HepG2 (cell line): ENCODE data around the gene ANO9.

ENCODE experiments used
- DNMT3B ChIP-seq: conservative IDR thresholded peaks from 2 replicates; pipeline ENCODE4 v1.6.1; 2016; ENCODE audit warnings: missing biosample characterization, control low read depth
- HOXA7 ChIP-seq: sonication (generic); formaldehyde crosslinking; IDR thresholded peaks from 2 replicates; pipeline ENCODE4 v1.8.1; 2022; ENCODE audit warnings: mild to moderate bottlenecking, missing genetic modification reagents, moderate library complexity
- POLR2AphosphoS5 ChIP-seq: IDR thresholded peaks from 2 replicates; pipeline ENCODE4 v1.6.1; 2012; ENCODE audit warnings: low read depth, low read length
- ZNF558 ChIP-seq: sonication (generic); formaldehyde crosslinking; IDR thresholded peaks from 2 replicates; pipeline ENCODE4 v1.9.0; 2022; ENCODE audit warnings: mild to moderate bottlenecking, missing genetic modification reagents, borderline replicate concordance
- ZNF775 ChIP-seq: sonication (generic); formaldehyde crosslinking; IDR thresholded peaks from 2 replicates; pipeline ENCODE4 v1.4.0; 2020; ENCODE audit warnings: missing genetic modification reagents, mild to moderate bottlenecking, moderate library complexity, borderline replicate concordance
- TF ChIP-seq, protein P1 (sequence below): sonication (generic); formaldehyde crosslinking; IDR thresholded peaks from 2 replicates; pipeline ENCODE4 v1.5.1; 2020; ENCODE audit warnings: missing genetic modification reagents, mild to moderate bottlenecking, borderline replicate concordance
- TF ChIP-seq, protein P2 (sequence below): sonication (generic); formaldehyde crosslinking; IDR thresholded peaks from 2 replicates; pipeline ENCODE4 v1.5.0; 2020; ENCODE audit warnings: mild to moderate bottlenecking, missing genetic modification reagents, moderate library complexity

GRCh38 chr11:383431-383830, 58.4 kb downstream of the ANO9 start:
- TF ChIP-seq DNMT3B (CRISPR knock-in tag), result no peak
- no peak for TF ChIP-seq HOXA7
- TF ChIP-seq ZNF775 (CRISPR knock-in tag), result no peak
- TF ChIP-seq ZNF558, result no peak
- no peak for TF ChIP-seq POLR2AphosphoS5
- TF ChIP-seq, protein P1, sequence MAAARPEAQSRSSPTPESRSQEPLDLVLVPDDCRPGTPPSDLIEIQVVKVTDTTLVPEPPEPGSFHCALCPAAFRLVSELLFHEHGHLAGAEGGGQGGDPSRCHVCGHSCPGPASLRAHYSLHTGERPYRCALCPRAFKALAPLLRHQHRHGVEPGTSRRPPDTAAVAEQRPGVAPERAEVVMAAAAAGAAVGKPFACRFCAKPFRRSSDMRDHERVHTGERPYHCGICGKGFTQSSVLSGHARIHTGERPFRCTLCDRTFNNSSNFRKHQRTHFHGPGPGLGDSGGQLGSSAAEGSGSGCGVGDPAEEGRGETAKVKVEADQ (CRISPR knock-in tag), result no peak
- TF ChIP-seq, protein P2, sequence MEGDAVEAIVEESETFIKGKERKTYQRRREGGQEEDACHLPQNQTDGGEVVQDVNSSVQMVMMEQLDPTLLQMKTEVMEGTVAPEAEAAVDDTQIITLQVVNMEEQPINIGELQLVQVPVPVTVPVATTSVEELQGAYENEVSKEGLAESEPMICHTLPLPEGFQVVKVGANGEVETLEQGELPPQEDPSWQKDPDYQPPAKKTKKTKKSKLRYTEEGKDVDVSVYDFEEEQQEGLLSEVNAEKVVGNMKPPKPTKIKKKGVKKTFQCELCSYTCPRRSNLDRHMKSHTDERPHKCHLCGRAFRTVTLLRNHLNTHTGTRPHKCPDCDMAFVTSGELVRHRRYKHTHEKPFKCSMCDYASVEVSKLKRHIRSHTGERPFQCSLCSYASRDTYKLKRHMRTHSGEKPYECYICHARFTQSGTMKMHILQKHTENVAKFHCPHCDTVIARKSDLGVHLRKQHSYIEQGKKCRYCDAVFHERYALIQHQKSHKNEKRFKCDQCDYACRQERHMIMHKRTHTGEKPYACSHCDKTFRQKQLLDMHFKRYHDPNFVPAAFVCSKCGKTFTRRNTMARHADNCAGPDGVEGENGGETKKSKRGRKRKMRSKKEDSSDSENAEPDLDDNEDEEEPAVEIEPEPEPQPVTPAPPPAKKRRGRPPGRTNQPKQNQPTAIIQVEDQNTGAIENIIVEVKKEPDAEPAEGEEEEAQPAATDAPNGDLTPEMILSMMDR (CRISPR knock-in tag), result no peak
